Skeletal muscle cell (primary cell): ENCODE data around the gene CIBAR2.
A peak's percentile ranks its signal among the peaks of the same experiment; 100 is the strongest.
"Not testable (repeated sequence)": the region's sequence is repeated elsewhere in the genome, so short reads cannot be mapped to it uniquely, and the experiment has no call there.

Source experiments
- DNase-seq: peaks from one replicate; pipeline ENCODE4 v3.0.0-alpha.2; 2010; ENCODE audit warnings: low read depth
- H3K4me3 ChIP-seq: 2 replicates; pipeline ENCODE4 v1.5.1; 2011; ENCODE audit warnings: low read depth, mild to moderate bottlenecking, control low read depth, low read length, moderate library complexity

The CIBAR2 gene

DNA sequence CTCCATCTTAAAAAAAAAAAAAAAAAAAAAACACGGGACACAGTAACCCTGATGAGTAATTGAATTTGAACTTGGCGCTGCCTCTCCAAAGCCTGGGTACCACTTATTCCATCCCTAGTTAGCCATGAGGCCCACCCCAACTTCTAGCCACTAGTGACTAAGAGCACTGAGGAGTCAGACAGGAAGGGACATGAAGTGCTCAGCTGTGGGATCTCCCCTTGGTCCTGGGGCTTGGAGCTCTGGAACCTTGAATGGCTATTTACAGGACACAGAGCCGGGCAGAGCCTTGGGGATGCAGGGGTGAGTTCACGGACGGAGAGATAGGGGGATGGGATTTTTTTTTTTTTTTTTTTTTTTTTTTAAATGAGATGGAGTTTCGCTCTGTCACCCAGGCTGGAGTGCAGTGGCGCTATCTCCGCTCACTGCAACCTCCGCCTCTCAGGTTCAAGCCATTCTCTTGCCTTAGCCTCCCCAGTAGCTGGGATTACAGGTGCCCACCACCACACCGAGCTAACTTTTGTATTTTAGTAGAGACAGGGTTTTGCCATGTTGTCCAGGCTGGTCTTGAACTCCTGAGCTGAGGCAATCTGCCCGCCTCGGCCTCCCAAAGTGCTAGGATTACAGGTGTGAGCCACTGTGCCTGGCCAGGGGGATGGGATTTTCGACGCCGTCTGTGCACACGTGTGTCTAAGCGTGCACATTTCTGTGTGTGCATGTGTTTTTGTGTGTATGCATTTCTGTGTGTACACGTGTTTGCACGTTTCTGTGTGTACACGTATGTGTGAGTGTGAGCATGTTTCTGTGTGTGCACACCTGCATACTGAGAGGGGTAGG, 20.4 kb upstream of the CIBAR2 start:
- no peak for DNase-seq
- no peak overlapping the region for H3K4me3 ChIP-seq

DNA sequence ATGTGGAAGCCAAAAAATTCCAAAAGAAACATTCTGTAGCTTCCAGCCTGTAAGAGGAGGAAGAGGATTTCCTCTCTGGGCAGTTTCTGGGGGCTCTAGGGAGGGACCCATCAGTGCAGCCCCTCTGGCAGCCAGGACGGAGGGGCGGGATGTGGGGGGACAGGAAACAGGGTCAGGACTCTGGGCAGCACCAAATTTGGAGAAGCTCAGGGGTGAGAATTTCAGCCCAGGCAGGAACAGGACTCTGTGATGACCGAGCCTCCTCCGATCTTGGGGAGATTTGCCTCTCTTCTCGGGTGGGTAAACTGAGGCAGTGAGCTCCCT, 18.4 kb upstream of the CIBAR2 start:
- no peak for DNase-seq
- no peak overlapping the region for H3K4me3 ChIP-seq

DNA sequence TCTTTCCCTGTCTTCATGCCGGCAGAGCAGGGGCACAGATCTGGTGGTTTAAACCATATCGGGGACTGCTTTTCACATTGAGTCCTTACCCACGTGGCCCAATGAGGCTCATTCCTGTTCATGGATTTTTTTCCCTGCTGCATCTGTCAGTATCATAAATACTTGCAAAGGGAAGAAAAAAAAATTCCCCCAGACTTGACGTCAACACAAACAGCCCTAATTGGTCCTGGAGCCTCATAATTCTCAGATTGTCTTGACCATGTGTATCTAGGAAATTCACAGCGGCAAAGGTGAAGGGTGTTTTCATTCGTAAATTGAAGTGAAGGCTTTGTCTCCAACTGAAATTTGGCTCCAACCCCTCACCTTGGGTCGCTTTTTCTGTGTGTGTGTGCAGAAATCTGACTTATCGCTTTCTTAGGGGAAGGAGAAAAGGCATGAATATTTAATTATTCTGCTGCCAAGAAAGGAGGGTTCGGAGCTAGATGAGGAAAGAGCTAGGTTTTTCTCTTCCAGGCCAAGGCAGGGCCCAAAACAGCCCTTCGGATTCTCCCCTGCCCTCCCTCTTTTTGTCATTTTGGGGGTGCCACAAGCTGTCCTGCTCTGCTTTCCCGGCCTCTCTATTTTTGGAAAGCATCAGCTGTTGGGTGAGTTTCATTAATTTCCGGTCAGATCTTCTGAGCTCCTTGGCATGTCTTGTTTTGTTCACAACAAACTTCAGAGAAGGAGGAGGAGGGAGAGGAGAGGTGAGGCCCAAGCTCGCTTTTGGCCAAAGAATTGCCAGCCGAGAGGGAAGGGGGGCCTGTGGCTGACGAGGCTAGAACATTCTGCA, 17.8 kb upstream of the CIBAR2 start:
- DNase-seq = no peak
- H3K4me3 ChIP-seq = no peak overlapping the region

DNA sequence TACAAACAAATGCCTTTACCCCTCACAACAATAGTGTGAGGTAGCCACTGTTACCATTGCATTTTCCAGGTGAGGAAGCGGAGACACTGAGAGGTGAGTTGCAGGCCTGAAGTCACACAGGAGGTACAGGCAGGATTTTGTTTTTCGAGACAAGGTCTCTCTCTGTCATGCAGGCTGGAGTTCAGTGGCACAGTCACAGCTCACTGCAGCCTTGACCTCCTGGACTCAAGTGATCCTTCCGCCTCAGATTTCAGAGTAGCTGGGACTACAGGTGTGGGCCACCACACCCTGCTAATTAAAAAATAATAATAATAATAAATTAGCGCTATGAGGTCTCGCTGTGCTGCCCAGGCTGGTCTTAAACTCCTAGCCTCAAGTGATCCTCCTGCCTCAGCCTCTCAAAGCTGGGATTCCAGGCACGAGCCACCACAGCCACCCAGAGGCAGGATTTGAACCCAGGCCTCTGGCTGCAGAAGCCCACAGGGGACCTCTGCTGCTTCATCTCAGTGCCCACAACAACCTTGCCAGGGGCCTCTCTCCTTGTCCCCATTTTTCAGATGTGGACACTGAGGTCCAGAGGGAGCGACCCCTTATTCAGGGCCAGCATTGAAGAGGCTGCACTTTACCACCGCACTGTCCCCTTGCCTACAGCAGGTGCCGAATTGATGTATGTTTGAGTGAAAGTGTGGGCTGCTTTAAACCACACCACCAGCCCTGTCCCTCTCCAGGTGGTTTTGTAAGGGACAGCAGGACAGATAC, 16.0 kb upstream of the CIBAR2 start:
- no peak overlapping the region for H3K4me3 ChIP-seq
- DNase-seq = no peak

DNA sequence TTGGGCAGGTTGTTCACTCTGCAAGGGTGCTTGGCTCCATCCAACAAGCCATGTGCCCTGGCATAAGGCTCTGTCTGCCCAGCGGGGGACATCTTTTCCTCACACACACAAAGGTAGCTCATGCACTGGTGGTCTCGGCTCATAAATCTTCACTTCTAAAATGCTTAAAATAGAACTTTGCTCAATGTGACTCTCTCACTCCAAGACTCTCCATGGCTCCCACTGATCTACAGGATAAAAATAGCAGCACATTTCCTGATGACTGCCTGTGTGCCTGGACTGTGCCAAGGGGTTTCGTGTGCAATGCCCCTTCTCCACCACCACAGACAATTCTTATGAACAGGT, 15.1 kb upstream of the CIBAR2 start:
- H3K4me3 ChIP-seq = no peak overlapping the region
- no peak for DNase-seq

DNA sequence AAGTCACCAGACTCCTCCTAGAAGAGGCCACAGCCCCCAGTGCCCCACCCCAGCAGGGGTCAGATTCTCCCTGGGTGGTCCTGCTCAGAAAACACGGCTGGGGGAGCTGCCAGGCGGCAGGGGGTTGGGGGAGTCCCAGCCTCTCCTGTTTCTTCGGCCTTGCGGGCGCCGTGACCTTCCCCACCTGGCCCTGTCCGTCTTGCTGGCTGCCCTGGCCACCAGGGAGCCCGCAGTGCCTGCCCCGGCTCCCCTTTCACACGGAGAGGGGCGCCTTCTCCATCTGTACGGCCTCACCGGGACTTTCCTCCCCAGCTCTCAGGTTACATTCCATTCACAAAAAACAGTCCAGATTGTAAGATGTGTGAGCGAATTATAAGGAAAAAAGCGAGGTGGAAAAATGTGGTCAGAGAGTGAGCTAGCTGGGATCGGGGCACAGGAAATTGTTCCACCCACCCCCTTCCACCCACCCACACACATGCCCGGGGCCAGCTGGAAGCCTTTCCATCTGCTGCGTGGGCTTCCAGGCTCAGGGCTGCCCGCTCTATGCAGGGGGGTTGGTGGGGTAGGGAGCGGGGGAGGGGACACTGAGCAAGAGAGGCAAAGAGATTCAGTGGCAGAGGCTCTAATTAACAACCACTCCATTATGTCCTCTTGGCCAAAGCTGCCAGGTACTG, 14.6 kb upstream of the CIBAR2 start:
- DNase-seq = peak; percentile 72
- no peak overlapping the region for H3K4me3 ChIP-seq

DNA sequence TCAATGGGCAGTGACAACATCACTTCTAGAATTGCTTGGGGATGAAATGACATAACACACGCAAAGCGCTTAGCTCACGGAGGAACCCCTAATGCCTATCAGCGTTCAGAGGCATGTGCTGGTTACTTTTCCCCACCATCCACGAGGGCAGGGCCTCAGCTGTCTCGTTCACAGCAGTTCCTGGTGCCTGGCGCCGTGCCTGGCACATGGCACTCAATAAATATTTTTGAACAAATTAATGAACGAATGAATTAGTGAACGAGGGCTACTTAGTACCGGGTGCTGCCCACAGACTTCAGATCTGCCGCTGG, 14.1 kb upstream of the CIBAR2 start:
- DNase-seq = no peak
- H3K4me3 ChIP-seq = no peak overlapping the region

DNA sequence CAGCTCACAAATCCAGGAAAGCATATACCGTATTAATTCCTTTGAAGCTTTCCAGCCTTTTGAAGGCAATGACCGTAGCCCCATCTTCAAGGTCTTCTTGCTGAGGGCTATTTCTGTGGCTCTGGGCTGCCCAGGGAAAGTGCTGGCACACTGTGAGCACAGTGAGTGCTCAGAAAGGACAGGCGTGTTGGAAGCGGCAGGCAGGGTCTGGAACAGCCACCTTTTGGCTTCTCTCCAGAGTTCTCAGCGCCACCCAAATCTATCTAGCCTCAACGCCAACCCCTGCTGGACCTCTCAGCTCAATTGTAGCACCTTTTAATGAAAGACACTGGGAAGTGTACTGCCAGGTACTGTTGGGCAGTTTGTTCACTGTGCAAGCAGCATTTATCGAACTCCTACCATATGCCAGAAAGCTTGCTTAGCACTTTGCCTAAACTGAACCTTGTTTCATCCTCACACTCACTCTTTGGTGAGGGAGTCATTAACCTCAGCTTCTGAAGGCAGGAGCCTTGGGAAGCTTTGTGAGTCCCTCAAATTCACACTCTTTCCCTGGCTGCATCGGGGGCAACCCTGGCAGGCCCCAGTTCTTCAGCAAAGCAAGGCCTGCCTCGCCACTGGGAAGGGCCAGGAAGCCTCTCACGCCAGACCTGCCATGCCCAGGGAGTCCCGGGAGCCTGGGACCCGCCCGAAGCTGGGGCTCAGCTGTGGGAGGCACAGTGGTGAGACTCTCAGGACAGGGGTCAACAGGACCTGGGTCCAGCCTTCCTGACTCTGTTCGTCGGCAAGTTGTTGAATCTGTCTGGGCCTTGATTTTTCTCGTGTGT, 13.5 kb upstream of the CIBAR2 start:
- H3K4me3 ChIP-seq = no peak overlapping the region
- DNase-seq = no peak

DNA sequence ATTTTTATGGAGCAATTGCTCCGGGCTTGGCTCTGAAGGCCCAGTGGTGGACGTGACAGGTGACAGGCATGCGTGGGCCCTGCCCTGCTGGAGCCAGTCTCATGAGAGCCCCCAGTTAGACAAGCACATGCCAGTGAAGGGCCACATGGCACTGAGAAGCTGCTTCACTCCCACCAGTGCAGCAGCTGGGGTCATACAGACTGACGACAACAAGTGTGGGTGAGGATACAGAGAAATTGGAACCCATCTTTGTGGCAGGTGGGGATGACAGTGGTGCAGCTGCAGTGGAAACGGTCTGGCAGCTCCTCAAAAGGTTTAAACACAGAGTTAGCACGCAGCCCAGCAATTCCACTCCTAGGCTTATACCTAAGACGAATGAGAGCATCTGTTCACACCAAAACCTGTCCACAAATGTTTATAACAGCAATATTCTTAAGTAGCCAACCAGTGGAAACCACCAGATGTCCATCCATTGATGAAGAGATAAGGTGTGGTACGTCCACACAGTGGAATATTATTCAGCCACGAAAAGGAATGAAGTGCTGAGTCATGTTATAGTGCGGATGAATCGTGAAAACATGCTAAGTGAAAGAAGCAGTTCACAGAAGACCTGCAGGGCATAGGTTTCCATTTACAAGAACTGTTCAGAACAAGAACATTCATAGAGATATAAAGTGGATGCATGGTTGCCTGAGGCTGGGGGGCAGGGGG, 12.5 kb upstream of the CIBAR2 start:
- DNase-seq = no peak
- H3K4me3 ChIP-seq = no peak overlapping the region

DNA sequence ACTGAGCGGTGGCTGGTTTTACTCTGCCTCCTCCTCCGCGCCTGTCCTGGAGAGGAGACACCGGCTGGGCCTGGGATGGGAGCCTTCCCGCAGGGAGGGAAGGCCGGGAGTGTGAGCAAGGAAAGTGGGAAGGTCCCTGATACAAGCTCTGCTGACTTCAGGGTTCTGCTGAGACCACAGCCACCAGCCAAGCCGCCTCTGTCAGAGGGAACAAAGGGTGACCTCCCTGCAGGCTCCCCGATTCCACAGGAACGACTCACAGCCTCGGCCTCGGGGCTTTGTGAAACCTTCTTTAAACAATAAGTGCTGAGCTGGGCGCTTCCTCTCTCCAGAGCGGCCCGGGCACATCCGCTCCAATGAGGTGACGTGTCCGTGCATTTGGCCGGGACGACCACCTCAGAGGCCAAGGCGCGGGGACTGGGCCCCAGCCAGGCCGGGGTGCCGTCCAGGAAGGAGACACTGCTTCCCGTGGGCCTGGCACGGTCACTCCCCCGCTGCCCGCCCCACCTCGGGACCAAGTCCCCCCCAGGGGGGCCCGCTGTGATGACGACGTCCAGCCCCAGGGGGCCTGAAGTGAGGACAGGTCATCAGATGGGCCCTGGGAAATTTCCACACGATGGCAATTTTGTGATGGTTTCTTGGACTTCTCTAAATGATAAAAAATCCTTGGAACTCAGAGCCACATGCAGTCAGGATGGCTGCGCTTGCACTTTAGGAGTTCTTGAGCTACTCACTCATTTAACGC, 11.8 kb upstream of the CIBAR2 start:
- H3K4me3 ChIP-seq = no peak overlapping the region
- no peak for DNase-seq

DNA sequence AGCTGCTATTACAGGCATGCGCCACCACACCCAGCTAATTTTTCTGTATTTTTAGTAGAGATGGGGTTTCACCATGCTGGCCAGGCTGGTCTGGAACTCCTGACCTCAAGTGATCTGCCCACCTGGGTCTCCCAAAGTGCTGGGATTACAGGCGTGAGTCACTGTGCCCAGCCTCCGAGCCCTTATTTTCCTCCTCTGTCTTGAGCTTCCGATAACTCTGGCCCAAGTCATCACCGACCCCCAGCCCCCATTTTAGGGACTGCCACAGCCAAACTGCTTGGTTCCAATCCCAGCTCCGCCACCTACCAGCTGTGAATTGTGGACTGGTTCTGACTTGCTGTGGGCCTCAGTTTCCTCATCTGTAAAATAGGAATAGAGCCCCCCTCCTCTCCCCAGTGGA, 11.2 kb upstream of the CIBAR2 start:
- H3K4me3 ChIP-seq, DNase-seq: not testable (repeated sequence)

DNA sequence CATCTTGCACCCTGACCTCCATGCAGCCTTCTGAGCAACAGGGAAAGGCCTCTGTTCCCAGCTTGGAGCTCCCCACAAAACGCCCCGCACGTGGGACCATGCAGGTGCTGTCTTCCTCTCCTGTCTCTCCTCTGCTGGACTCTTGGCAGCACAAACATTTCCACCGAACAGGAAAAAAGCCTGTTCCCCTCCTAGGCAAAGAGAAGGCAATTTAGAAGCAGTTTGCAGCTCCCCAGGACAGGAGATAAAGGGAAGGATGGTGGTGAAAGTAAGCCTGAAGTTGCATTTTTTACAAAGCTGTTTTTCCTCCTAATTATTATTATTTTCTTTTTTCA, 7.7 kb upstream of the CIBAR2 start:
- H3K4me3 ChIP-seq = no peak overlapping the region
- no peak for DNase-seq

DNA sequence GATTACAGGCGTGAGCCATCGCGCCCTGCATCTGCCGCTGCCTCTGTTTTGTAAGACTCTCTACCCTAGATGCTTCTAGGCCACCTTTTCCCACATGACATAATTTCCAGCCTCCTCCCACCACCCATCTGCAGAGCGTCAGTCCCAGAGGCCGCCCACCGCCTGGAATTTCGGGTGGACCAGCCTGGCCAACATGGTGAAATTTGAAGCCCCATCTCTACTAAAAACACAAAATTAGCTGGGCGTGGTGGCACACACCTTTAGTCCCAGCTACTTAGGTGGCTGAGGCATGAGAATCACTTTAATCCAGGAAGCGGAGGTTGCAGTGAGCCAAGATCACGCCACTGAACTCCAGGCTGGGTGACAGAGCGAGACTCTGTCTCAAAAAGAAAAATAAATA, 5.1 kb upstream of the CIBAR2 start:
- no peak for DNase-seq
- no peak overlapping the region for H3K4me3 ChIP-seq

DNA sequence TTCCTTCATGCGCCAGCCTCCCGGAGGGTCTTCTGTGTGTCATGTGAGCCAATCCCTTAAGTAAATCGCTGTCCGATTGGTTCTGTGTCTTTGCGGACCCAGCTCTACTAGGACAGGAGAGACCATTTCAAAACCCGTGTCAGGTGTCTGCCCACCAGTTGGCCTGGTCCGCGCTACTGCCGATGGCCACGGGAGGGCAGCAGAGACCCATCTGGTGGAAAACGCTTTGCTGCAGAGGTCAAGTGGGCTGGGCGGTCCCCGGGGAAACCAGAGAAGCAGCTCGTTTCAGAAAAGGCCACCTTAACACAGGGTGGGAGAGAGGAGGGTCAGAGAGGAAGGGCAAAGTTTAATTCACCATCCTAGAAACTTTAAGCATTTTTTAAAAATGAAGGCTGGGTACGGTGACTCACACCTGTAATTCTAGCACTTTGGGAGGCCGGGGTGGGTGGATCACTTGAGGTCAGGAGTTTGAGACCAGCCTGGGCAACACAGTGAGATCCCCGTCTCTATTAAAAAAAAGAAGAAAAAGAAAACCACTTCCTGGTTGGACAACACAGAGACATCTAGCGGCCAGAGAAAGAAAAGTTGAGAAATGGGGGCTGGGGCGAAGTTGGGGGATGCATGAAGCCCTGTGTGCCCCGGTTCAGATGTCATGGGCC, 2.8 kb upstream of the CIBAR2 start:
- DNase-seq = no peak
- H3K4me3 ChIP-seq = no peak overlapping the region

DNA sequence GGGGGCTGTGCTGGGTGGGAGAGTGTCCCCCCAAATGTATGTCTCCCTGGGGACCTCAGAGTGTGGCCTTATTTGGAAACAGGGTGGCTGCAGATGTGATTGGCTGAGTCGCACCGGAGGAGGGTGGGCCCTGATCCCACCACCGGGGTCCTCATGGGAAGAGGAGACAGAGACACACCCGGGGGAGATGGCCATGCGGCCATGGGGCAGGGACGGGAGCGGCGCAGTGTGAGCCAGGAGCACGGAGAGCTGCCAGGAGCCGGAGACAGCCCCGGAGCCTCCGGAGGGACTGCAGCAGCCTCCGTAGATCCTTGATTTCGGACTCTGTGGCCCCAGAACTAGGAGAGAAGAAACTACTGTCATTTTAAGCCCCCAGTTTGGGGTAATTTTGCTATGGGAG, 1.6 kb upstream of the CIBAR2 start:
- DNase-seq = no peak
- H3K4me3 ChIP-seq = no peak overlapping the region

DNA sequence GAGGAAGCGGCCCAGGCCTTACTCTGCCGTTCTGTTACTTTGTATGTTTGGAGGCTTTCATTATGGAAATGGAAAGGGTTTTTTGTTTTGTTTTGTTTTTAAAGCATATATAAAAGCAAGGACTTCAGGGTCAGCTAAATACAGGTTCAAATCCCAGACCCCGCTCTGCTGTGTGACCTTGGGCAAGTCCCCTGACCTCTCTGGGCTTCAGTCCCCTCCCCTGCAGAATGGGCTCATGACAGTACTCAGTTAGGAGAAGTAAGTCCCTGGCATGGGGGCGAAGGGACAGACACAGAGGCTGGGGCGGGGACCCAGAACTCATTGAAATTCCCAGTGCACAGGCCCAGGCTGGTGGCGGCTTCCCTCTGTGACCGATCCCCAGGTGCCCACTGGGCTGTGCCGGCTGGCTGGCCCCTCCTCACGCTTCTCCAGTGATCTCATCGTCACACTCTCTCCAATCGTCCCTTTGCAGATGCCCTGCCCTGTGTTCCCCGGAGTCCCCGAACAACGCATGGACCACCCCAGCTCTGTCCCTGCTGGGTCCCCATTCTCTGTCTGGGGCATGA, 979 bp upstream of the CIBAR2 start:
- DNase-seq = no peak
- H3K4me3 ChIP-seq = no peak overlapping the region

DNA sequence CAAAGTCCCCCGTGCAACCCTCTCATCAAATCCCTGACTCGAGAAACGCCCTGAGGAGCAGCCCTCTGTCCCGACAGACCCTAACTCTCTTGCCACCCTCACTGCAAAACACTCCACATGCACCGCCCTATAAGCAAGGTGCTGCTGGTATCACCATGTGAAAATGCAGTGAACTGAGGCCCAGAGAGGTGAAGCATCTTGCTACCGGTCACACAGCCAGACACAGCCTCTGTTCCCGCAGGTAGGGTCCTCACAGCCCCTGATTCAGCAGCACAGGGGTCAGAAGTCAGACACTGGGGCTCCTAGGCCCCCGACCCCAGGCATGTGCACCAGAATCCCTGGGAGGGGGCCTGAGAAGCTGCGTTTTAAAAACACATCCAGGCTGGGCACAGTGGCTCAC, 1.1 kb downstream of the CIBAR2 start:
- DNase-seq = no peak
- no peak overlapping the region for H3K4me3 ChIP-seq
